Glomerular visceral epithelial cell (primary cell): ENCODE data around the gene STK4.
"Not testable (repeated sequence)": the region's sequence is repeated elsewhere in the genome, so short reads cannot be mapped to it uniquely, and the experiment has no call there.

Source experiments
- DNase-seq: peaks from one replicate; pipeline ENCODE4 v3.0.0-alpha.2; 2016; ENCODE audit errors: extremely low spot score

STK4 gene

DNA sequence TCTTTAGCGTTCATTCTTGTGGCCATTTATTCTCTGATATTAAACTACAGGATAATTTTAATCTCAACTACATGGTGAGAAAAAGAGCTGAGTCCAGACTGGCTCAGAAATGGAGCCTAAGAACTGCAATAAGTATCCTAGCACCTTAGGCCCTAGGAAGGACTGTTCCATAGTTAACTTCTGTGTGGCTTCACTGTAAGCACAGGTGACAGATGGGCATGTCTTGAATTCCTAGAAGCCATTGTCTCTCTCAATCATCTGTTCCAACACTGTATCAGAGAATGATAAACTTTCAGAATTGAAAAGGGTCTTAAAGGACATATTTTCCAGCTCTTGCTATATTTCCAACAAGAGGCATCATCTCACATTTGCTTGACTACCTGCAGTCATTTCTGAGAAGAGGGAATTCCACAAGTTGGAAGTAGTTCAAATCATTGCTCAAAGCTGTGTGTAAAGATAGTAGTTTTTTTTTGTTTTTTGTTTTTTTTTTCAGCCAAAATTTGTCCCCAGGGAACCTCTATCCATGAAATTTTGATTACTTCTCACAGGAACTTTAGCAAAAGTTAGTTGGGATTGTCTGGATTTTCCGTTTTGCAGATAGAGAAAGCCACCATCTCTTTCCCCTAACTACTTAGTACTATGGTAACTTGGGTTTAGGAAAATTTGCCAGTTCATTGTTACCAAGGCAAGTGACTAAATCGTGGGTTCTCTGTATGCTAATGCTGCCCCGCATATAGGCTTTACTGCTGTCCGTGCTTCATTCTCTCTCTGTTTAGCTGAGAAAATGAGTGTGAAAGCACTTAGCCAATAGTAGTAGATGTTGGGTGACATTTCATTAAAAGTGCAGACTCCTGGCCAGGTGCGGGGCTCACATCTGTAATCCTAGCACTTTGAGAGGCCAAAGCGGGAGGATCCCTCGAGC is 87.4 kb downstream of the STK4 start:
- no peak for DNase-seq

DNA sequence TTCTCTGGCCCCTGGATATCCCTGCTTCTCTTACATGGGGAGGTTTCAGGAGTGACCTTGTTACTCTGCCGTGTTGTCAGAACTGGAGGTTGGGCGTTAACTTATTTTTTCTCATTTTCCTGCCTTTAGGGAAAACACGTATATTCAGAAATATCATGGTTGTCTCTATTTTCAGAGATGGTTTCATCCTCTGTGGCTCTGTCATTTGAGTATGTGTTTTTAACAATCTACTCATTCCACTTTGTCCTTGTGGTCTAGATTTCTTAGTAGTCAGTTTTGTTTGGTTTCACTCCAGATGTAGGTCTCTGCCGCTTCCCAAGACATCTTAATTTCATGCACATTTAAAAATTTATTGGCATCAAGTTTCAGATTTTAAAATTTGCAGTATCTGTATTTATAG is 88.7 kb downstream of the STK4 start:
- no peak for DNase-seq

DNA sequence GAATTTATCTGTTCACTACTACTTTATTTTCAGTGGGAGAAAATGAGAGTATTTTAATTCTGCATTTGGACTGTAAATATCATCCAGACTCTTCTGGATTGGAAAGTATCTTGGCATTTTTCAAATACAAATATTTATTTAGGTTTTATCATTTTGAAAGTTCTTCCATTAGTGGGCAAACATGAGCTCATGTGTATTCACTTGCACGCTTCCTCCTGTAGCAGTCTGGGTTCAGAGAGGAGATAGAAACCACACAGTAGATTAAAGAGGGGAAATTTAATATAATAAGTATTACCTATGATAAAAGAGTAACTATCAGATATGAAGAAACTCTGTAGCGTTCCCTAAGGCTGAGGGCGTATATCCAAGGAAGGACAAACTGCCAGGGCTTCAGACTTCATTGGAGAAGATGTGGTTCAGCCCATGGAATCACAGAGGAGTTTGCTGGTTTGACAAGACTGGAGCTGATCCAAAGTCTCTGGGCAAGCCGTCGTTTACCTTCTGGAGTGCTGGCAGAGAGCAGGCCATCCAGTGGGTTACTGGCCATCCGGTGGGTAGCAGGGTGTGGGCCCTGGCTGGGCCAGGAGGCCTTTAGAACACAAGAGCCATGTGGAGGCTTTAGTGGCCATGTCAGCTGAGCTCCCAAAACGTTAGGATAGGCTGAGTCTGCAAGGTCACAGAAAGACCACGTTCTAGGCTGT is 90.3 kb downstream of the STK4 start:
- DNase-seq = no peak

DNA sequence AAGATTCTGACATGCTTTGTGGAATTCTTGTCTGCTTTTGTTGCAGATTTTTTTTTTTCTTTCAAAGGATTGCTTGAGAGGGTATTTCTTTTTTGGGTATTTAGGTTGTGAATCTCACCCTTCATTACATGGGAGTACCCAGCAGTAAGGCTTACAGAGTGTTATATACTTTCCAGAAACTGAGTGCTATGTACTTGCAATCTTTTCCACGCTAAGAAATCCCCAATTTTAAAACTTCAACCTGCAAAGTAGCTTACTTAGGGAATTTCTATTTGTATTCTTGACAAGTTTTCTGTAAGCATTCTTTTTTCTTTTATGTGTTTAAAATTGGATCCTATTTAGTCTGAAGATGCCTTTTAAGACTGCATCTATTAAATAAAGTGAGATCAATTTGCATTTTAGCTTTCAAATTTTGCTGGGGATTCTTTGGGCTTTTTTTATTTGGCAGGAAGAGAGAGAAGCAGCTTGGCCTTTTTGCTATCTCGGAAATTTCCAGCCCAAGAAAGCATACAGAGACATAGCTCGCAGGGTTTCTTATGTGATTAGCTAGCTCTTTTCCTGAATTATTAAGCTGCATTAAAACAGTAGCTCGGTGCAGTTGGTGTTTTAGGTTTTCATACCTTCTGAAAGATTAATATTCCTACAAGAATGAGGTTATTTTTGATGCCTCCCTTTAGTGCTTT is 92.0 kb downstream of the STK4 start:
- DNase-seq = no peak

- DNase-seq = no peak
Observed at GRCh38 chr20:45059022-45059728, 92.9 kb downstream of the STK4 start.

DNA sequence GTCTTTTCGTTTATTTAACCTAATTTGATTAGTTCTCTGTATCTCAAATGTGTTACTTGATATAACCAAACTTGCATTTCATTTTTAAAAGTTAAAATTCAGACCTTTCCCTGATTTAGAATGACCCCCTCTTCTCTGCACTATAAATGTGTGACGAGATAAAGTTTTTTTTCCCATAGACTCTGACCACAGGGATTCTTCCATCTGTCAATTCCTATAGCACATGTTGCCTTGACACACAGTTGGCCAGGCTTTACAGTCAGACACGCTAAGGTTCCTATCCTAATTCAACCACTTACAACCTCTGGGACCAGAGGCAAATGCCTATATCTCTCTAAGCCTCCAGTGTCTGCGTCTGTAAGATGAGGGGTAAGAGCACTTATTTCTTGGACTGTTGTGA is 94.0 kb downstream of the STK4 start:
- no peak for DNase-seq

DNA sequence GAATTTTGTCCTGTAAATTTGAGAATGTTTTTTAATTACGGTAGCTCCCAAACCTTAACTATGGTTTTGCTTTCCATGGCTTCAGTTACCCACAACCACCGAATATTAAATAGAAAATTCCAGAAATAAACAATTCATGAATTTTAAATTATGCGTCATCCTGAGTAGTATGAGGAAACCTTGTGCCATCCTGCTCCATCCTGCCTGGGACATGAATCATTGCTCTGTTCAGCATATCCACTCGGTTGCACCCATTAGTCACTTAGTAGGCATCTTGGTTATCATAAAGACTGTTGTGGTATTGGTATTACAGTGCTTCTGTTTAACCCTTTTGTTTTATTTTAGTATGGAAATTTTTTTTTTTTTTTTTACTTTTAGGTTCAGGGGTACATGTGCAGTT is 94.9 kb downstream of the STK4 start:
- peak; percentile 76 for DNase-seq

DNA sequence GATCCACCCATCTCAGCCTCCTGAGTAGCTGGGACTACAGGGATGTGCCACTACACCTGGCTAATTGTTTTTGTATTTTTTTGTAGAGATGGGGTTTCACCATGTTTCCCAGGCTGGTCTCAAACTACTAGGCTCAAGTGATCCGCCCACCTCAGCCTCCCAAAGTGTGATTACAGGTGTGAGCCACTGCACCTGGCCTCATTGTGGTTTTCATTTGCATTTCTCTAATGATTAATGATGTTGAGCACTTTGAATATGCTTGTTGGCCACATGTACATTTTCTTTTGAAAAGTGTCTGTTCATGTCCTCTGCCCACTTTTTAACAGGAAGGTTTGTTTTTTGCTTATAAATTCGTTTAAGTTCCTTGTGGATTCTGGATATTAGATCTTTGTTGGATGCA is 96.8 kb downstream of the STK4 start:
- not testable (repeated sequence) for DNase-seq

DNA sequence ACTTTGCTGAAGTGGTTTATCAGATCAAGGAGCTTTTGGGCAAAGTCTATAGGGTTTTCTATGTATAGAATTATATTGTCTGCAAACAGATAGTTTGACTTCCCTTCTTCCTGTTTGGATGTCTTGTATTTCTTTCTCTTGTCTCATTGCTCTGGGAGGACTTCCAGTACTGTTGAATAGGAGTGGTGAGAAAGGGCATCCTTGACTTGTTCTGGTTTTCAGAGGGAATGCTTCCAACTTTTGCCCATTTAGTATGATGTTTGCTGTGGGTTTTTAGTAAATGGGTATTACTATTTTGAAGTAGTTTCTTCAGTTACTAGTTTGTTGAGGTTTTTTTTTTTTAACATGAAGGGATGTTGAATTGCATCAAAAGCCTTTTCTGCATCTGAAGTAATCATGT is 98.5 kb downstream of the STK4 start:
- no peak for DNase-seq

- peak; percentile 55 for DNase-seq
Observed at GRCh38 chr20:45066372-45066771, 100.1 kb downstream of the STK4 start.

- no peak for DNase-seq
Observed at GRCh38 chr20:45067087-45067486, 100.8 kb downstream of the STK4 start.

DNA sequence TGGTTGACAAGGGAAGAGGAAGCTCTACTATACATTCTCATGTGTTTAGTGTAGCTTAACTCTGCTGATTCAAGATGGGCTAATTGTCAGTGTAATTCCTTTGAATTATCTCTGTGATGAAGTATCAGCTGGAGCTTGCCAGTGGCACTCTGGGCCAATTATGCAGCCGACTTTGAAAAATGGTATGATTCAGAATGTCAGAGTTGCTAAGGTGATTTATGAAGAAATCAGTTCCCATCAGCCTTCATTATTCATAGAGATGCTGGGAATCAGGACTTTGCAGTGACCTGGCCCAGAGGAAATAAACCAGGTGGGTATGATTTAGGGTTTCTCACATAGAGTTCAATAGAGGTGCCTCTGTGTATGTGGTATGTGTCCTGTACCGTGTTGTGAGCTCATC is 101.2 kb downstream of the STK4 start:
- no peak for DNase-seq

- no peak for DNase-seq
Observed at GRCh38 chr20:45069261-45069660, 102.9 kb downstream of the STK4 start.

- no peak for DNase-seq
Observed at GRCh38 chr20:45070932-45071632, 104.8 kb downstream of the STK4 start.

DNA sequence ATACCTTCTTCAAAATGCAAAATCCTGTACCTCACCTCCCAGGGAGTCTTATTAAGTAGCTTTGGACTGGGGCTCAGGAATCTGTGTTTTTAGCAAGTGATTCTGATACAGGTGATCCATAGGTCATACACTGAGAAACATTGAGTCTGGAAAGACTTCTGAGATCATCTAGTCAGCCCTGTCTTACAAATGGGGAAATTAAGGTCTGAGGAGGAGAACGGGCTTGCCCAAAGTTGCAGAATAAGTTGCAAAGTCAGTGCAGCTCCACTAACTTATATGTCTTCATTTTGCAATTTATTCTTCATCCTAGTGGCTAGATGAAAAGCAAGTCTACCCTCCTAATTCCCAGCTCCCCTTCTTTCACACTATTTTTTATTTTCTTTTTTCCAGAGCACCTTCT is 105.8 kb downstream of the STK4 start:
- DNase-seq = no peak

DNA sequence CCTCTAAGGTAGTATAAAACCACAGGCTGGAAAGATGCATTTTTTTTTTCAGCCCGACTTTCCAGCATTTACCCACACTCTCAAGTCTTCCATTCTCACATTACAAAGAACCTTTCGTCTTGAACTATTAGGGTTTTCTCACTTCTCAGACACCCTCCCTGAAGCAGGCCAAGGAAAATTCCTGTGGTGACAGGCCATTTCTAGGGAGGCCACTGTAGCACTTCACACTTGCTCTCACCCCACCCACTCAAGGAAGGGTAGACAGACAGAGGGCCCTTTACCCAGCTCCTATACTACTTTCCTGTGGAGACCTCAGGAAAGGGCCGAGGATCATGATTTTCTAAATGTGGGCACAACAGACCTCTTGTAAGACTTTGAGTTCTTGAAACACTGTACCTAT is 106.9 kb downstream of the STK4 start:
- peak; percentile 22 for DNase-seq

DNA sequence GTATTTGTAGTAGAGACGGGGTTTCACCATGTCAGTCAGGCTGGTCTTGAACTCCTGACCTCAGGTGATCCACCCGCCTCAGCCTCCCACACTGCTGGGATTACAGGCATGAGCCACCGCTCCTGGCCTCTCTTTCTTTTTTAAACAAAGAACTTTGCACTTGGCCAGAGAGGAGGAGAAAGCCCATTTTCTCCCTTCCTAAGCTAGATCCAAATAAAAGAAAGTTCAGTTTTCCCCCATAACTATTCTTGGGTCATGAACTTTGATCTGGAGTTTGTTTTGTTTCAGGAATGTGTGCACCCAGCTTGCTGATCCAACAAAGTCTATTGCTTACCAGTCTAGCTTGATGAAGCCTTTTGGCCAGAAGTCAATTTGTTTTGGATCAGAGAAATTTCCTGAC is 111.2 kb downstream of the STK4 start:
- no peak for DNase-seq

DNA sequence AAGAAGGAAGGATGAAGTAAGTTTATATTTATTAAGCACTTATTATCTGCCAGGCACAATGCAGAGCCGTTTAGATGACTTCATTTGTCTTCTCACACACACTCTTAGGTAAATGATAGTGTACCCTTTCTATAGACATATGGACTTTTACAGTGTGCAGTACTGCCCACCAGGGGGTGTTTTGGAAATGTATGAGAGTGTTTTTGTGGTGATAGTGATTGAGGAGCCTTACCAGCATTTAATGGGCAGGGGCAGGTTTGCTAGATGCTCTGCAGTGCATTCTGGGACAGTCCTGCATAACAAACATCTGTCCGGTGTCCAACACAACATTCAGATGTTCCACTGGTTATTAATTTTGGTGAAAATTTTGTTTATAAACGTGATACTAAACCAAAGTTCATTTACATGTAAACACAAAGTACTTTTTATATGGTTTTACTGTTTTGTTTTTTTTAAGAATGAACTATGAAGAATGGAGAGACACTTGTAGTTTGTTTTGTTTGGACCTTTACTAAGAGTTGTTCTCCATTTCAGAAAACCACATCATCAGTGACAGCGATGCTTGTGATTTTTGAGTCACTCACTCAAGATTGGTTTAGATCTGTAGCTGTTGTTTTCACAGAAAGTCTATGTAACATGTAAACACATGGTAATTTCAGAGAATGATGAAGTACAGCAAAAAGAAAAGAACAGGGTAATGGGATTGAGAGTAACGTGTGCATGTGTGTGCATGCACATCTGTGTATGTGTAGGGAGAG is 114.7 kb downstream of the STK4 start:
- DNase-seq = no peak

DNA sequence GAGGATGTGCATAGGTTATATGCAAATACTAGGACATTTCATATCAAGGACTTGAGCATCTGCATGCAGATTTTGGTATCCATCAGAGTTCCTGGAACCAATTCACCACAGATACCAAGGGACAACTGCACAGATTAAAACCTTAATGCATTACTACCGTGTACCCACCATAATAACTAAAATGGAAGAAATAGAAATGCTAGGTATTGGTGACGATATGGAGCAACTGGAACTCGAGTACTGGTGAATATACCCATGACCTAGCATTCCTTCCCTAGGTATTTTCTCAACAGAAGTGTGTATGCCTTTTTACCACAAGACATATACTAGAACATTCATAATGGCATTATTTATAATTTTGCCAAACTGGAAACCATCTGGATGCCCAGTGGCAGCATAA is 116.2 kb downstream of the STK4 start:
- no peak for DNase-seq

- DNase-seq = no peak
Observed at GRCh38 chr20:45083127-45083526, 116.8 kb downstream of the STK4 start.

DNA sequence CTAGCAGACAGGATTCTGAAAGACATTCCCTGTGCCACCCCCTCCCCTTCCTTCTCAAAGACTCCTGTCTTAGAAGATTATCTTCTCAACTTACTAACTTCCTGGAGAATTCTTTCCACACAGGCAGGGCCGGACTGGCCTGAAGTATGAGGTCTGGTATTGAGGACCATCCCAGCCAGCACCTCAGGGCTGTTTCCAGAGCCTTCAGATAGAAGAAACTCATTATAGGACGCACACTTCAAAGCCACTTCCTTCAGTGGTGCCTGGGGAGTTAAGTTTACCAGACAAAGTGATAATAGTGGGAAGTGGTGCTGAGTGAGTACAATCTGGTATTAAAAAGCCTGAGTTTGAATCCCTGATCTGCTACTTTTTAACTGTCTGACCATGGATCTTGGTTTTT is 119.0 kb downstream of the STK4 start:
- DNase-seq = no peak
